NCI-H2196 treated with DMSO at 0.1 percent for 48 hours (cell line): ENCODE measurements around the gene IPP.
"Not testable (repeated sequence)": the region's sequence is repeated elsewhere in the genome, so short reads cannot be mapped to it uniquely, and the experiment has no call there.

Experiments
- DNase-seq: peaks from one replicate; lab custom pipeline; 2025; ENCODE audit not compliant: unreplicated experiment; lab: John Stamatoyannopoulos, UW

The IPP gene

DNA sequence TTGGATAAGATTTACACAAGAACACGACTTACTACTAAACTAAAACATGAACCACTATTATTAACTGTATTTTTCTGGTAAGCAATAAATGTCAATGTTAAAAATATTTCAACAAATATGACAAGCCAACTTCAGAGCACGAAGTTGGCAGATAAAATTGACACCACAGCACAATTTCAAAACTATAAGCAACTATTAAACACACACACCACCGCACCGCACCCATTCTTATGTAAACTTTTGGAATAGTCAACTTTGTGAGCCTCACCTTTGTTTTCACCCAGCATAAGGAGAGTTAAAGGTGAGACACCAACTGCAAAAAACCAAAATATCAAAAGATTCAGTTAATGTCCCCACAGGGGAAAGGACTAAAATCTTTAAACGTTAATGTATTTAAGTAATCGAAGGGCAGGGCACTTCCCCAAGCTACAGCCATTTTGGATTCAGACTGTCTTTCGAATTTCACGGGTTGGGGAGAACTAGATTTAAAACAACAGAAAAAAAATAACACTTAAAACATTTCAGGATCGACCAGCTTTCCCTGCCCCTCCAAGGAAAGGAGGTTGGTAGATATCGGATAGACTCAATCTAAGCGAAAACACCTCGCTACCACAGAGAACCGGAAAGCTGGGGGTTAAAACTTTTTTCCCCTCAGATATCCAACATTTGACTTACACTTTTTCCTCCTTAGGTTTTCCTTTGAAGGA is 65.0 kb downstream of the IPP start:
- DNase-seq = no peak

DNA sequence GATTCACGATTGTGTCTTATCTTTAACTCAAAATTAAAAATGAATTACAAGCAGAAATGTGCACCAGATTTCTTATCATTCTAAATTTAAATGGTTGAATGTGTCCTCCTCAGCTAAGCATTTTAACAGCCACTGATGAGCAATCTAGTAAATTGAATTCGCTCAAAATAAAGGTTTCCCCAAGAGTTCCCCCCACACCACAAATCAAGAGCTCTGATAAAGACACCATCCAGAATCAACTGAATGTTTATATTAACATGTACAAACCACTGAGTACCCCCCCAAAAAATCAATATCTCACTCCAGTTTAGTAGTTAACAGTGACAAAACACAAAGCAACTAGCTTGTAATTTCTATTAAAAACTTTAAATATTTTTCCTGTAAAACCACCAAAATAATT is 66.1 kb downstream of the IPP start:
- no peak for DNase-seq

DNA sequence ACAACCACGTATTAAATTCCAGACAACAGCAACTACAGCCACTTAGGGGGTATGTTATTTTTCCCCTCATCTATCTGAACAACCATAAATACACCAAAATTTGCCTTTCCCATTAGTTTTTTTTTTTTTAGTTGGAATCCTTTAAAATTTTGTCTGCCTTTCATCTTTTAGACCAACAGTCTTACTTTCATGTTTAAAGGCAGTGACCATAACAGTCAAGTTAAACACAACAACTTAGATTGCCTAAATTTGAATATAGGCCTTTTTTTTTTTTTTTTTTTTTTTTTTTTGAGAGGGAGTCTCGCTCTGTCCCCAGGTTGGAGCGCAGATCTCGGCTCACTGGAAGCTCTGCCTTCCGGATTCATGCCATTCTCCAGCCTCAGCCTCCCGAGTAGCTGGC is 67.5 kb downstream of the IPP start:
- no peak for DNase-seq

DNA sequence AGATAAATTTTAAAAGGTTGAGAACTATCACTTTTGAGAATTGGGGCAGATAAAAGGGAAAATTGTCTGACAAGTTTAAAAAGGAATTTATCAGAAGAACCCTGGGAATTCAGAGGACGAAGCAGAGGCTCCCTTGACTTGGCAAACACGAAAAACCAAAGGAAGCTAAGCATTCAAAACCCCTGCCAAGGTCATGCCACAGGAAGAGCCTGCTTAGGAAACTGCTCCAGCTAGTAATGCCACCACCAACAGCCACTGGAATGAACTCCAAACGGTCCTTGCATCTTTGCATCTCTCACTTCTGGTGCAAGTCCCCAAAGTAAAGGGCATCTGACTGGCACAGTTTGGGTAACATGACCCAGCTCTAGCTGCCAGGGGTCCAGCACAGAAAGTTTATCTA is 71.3 kb downstream of the IPP start:
- no peak for DNase-seq

DNA sequence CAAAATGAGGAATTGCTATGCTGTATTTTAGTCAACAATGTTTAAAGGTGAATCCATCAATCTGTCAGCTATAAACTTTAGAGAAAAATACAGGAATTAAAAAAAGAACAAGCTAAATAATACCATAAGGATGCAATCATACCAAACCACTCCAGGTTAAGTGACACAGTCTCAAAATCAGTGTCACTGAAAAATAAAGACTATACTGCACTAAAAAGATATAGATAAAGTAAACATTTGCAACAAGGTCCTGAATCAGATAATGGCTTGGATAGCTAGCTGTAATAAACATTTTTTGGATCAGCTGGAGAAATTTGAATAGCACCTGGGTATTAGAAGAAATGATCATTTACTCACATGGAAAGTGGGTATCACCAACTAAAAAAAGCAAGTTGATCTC is 72.0 kb downstream of the IPP start:
- no peak for DNase-seq

DNA sequence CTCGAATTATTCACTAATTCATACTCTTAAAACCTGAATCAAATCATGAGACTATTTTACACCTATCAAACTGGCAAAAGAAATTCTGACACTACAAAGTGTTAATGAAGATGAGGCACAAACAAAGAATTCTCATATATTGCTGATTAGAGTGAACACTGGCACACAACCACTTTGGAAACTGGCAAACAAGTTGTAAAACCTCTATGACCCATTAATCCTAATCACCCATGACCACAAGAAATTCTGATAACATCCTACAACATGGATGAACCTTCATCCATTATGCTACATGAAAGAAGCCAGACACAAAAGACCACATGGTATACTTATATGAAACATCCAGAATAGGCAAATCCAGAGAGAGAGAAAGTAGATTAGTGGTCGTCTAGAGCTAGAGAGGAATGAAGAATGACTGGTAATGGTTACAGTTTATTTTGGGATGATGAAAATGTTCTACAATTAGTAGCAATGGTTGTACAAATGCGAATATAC is 72.7 kb downstream of the IPP start:
- no peak for DNase-seq

DNA sequence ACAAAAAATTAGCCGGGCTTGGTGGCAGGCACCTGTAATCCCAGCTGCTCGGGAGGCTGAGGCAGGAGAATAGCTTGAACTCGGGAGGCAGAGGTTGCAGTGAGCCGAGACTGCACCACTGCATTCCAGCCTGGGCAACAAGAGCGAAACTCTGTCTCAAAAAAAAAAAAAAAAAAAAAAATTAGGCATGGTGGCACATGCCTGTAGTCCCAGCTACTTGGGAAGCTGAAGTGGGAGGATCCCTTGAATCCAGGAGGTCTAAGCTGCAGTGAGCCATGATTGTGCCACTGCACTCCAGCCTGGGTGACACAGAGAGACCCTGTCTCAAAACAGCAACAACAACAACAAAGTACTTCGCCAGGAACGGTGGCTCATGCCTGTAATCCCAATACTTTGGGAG is 73.9 kb downstream of the IPP start:
- not testable (repeated sequence) for DNase-seq

DNA sequence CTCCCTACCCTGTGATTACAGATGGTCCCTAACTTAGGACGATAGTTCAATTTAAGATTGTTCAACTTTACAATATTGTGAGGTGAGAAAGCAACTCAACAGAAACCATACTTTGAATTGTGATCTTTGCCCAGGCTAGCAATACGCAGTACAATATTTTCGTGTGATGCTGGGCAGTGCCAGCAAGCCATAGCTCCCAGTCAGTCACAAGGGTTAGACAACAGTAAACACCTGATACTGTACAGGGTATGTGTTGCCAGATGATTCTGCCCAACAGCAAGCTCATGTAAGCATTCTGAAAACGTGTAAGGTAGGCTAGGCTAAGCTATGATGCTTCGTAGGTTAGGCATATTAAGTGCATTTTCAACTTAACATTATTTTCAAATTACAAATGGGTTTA is 76.0 kb downstream of the IPP start:
- DNase-seq = no peak

DNA sequence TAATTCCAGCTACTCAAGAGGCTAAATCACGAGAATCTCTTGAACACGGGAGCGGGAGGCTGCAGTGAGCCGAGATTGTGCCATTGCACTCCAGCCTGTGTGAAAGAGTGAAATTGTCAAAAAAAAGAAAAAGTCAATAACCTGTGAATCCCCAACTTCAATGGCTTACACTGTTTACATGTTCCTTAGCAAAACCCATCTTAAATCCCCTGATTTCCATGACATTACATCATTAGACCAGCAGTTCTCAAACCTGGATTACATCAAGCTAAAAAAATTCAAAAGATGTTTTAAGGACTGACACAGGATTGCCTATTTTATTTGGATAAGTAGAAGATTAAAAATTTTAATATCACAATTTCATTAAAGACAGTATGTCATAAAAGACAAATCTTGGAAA is 76.5 kb downstream of the IPP start:
- DNase-seq = no peak

DNA sequence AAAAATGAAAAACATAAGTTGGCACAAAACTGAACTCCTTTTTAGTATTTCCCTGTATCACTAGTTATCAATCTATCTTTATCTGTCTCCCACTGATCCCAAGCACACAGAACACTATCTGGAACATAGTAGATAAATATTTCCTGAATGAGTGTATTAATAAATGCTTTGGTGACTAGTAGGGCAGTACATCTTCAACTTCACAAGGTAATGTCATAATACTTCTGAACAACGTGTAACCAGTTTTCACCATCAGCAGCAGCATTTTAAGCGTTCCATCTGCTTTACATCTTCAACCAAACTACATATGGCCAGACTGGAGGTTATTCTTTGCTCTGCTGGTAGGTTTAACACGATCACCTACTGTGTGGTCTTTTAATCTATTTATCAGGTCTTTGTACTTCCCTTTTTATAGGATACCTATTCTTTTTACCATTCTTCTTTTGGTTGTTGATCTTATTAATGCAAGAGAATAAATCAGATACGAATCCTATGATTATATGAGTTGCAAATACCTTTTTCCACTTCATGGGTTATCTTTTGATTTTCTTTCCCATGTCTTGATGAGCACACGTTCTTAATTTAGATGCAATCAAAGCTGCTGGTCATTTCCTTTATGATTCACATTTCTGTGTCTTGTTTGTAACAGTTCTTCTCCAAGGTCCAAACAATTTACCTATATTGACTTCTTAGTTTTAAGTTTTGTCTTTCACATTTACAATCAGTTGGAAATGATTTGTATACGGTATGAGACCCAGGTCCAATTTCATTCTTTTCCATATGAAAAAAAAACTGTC is 80.4 kb downstream of the IPP start:
- no peak for DNase-seq

DNA sequence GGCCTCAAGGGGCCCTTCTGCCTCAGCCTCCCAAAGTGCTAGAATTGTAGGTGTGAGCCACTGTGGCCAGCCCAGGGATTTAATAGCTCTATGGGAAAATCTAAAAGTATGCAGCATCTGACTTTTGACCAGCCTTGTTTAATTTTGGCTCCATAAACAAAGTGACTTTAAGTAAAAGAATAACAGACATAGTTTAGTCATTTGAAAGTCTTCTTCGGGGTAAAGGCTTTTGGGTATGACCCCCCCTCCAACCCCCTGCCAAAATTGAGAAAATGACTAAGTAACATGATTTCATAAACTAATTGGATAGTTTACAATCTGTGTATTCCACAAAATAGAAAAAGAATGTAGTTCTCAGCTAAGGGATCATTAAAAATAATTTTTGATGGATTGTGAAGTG is 81.1 kb downstream of the IPP start:
- no peak for DNase-seq

DNA sequence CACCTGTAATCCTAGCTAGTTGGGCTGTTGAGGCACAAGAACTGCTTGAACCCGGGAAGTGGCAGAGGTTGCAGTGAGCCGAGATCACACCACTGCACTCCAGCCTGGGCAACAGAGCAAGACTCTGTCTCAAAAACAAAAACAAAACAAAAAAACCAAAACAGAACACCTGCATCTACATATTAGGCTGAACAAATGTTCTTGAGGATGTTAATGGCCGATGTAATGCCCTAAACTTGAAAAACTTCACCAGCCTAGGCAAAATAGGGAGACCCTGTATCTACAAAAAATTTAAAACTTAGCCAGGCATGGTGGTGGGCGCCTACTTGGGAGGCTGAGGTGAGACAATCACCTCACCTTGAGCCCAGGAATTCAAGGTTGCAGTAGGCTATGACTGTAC is 81.9 kb downstream of the IPP start:
- no peak for DNase-seq

DNA sequence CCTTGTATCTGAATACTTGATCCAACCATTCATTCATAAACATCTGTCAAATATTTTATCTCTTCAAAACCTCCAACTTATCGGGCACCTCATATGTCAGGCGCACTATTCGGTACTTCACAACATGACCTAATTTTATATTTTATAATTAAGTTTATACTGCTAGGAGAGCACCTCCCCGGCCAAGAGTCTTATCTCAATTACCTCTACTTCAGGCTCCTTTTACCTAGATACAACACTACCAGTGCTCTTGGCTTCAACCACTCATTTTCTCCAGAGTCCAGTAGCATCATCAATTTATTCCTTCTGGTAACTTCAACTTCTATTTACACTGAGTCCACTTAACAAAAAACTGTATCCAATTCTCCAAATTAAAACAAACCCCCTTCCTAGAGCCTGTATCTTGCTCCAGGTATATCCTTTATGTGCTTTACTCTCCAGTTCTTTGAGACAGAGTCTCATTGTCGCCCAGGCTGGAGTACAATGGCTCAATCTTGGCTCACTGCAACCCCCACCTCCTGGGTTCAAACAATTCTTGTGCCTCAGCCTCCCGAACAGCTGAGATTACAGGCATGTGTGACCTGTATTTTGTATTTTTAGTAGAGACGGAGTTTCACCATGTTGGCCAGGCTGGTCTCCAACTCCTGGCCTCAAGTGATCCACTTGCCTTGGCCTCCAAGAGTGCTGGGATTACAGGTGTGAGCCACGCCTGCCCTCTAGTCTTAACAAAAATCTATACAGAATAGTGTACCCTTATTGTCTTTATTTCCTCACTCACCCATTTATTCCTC is 82.9 kb downstream of the IPP start:
- DNase-seq = no peak

DNA sequence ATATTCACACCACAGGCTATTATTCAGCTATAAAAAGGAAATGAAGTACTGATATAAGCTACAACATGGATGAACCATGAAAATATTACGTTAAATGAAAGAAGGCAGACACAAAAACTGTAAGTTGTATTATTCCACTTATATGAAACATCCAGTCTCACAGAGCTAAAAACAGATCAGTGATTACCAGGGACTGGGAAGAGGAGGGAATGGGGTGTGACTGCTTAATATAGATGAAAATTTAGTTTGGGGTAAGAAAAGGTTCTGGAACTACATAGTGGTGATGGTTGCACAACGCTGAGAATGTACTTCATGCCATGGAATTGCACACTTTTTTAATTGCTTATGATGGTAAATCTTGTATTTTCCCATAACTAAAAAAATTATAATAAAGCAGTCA is 83.6 kb downstream of the IPP start:
- DNase-seq = no peak

DNA sequence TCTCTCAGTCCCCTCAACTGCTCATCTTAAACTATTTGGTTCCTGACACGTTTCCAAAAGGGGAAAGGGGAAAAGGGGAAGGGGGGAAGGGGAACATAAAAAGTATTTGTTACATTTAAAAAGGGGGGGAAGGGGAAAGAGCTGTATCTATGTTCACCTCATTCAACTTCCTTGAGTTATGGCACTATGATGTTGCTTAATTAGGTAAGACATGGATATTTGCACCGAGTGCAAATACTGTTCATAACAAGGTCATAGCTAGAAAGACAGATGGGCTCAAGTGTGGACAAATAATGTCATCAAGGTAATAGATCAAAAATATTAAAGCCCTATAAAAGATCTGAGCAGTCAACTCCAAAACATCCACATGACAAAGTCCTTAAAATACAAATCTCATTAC is 90.1 kb downstream of the IPP start:
- DNase-seq = no peak

DNA sequence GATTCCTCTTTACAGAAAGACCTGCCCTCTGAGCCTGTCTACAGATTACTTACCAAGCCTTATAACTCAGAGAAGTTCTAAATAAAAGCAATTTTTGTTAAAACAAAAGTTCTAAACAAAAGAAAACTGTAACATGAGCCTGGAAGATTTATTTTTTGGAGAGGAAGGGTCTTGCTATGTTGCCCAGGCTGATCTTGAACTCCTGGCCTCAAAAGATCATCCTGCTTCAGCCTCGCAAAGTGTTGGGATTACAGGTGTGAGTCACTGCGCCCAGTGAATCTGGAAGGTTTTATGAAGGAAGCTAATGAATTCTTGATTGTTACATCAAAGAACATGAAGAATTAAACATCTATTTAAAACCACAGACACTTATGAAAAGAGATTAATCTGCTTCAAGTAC is 91.2 kb downstream of the IPP start:
- DNase-seq = no peak

DNA sequence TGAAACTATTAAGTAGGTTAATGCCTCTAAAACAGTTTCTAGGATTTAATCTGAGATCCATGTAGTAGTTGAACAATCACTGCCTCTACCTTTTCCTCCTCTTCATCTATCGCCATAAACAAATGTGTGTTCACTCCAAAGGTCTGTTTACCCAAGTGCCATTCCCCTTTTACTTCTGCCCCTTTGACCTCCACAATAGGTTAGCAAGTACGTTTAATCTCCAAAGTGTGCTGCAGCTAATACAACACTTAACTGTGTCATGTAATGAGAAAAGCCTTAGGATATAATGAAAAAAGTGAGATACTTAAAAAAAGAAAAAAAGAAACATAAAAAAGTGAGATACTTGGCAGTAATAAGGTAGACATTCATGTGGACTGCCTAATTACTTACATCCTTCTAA is 92.3 kb downstream of the IPP start:
- no peak for DNase-seq

DNA sequence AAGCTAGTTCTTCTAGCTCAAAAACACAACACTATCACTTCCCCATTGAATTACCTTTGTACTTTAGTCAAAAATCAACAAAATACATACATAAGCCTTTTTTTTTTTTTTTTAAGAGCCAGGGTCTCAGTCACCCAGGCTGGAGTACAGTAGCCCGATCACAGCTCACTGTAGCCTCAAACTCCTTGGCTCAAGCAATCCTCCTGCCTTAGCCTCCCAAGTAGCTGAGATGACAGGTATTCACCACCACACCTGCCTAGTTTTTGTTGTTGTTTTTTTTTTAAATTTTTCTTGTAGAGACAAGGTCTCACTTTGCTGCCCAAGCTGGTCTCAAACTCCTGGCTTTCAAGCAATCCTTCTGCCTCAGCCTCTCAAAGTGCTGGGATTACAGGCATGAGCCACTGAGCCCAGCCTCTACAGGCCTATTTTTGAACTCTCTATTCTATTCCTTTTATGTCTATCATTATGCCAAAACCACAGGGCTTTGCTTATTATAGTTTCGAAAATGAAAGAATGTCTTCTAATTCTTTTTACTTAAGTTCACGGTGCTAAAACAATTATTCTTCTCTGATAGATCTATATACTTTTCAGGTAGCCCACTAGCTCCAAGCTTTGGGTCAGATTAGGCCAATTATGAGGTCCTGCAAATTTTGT is 93.8 kb downstream of the IPP start:
- no peak for DNase-seq

DNA sequence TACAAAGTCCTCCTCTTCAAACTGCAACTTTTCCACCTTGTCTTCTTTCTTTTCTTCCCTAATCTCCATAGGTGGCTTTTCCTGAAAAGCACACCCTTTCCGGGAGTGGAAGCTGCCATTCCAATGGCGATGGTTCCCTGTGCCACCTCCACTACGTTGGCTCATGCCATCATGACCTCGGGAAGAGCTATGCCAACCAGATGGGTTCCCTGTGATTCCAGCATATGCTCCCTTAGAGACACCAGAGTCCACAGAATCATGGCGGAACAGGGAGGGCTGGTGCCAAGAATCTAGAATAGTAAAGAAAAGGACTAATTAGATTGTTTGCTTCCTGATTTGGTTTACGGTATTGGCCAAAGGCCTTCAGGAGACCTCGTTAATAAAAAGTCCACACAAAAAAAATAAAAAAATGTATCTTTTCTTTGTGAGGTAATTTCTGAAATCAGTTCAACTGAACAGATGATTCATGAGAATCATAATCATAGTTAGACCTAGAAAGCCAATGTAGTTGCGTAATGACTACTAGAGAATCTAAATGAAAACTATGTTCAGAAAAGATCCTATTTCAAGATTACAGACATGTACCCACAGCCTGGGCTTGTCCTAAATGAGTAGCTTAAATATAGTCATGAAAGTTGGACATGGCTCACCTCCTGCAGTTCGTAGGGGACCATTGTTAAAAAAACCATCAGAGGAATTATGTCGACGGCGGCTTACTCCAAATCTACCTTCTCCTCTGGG is 95.7 kb downstream of the IPP start:
- DNase-seq = no peak
